ENCODE results near the gene NME7. TPM values are rescaled to one million over a fixed set of nuclear protein-coding genes. Genes with fewer than 3 reads are reported as not detected.
"Not testable (repeated sequence)": the region's sequence is repeated elsewhere in the genome, so short reads cannot be mapped to it uniquely, and the experiment has no call there.

The NME7 gene
- total RNA-seq, 1 donor from 2014 or later, result 23.4 TPM

- no peak for DNase-seq (ENCODE audit: low spot score)
- Mint-ChIP-seq H3K9me3 (no peaks in the 10 kb centered on the region), H3K27ac (no peak overlapping the region), H3K4me3 (ENCODE audit: low read depth) (no peak overlapping the region), H3K27me3 (ENCODE audit: low read depth) (no peaks in the 10 kb centered on the region), H3K4me1 (ENCODE audit: low read depth) (peaks cover 20% of the 10 kb centered on the region), H3K36me3 (ENCODE audit: low read depth) (peaks cover 43% of the 10 kb centered on the region)
- intact Hi-C loops (cut with micrococcal nuclease), result no loop called here
These were observed 233.6 kb downstream of the NME7 start for GRCh38 chr1:169133801-169134502.

DNA sequence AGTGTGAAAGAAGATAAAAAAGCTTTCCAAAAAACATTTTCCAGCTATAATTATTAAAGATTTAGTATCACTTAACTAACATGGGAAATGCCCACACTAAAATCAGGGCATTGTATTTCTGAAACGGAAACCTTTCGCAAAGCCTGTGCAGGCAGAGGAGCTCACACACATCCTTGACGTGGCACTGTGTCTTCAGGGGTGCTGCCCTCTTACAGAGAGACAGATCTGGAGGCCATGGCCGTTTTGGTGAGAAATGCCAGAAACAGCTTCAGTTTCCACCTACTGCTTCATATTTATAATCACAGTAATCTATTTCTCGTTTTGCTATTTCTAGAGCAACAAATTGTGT is 234.4 kb downstream of the NME7 start:
- H3K4me3 Mint-ChIP-seq (ENCODE audit: low read depth), result no peak overlapping the region
- no peak overlapping the region for H3K27ac Mint-ChIP-seq
- no peaks in the 10 kb centered on the region for H3K9me3 Mint-ChIP-seq
- peaks cover 51% of the 10 kb centered on the region for H3K36me3 Mint-ChIP-seq (ENCODE audit: low read depth)
- DNase-seq (ENCODE audit: low spot score), result no peak
- H3K4me1 Mint-ChIP-seq (ENCODE audit: low read depth), result peaks cover 24% of the 10 kb centered on the region
- intact Hi-C loops (cut with micrococcal nuclease), result no loop called here
- no peaks in the 10 kb centered on the region for H3K27me3 Mint-ChIP-seq (ENCODE audit: low read depth)

GRCh38 chr1:169132512-169133227 is 234.9 kb downstream of the NME7 start:
- Mint-ChIP-seq H3K9me3 (no peaks in the 10 kb centered on the region), H3K36me3 (ENCODE audit: low read depth) (peaks cover 55% of the 10 kb centered on the region), H3K27ac (no peak overlapping the region), H3K4me3 (ENCODE audit: low read depth) (no peak overlapping the region), H3K27me3 (ENCODE audit: low read depth) (no peaks in the 10 kb centered on the region), H3K4me1 (ENCODE audit: low read depth) (peaks cover 26% of the 10 kb centered on the region)
- intact Hi-C loops (cut with micrococcal nuclease), result no loop called here
- no peak for DNase-seq (ENCODE audit: low spot score)

DNA sequence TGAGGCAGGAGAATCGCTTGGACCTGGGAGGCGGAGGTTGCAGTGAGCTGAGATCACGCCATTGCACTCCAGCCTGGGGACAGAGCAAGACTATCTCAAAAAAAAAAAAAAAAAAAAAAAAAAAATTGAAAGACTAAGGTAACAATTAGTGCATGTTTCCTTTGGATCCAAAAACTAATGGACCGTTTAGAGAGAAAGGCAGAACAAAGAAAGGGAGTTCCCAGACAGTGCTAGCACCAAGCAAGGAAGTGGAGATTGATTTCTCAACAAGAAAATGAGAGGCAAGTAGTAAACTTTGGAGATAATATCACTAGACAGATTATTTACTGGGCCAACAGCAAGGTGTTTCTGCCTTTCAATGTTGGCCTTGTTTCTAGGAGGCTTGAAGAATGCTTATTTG is 236.9 kb downstream of the NME7 start:
- Mint-ChIP-seq H3K27ac (no peak overlapping the region), H3K27me3 (ENCODE audit: low read depth) (no peaks in the 10 kb centered on the region), H3K4me3 (ENCODE audit: low read depth) (no peak overlapping the region), H3K36me3 (ENCODE audit: low read depth) (peaks cover 61% of the 10 kb centered on the region), H3K9me3 (no peaks in the 10 kb centered on the region), H3K4me1 (ENCODE audit: low read depth) (peaks cover 24% of the 10 kb centered on the region)
- intact Hi-C loops (cut with micrococcal nuclease), result no loop called here
- DNase-seq (ENCODE audit: low spot score), result no peak

DNA sequence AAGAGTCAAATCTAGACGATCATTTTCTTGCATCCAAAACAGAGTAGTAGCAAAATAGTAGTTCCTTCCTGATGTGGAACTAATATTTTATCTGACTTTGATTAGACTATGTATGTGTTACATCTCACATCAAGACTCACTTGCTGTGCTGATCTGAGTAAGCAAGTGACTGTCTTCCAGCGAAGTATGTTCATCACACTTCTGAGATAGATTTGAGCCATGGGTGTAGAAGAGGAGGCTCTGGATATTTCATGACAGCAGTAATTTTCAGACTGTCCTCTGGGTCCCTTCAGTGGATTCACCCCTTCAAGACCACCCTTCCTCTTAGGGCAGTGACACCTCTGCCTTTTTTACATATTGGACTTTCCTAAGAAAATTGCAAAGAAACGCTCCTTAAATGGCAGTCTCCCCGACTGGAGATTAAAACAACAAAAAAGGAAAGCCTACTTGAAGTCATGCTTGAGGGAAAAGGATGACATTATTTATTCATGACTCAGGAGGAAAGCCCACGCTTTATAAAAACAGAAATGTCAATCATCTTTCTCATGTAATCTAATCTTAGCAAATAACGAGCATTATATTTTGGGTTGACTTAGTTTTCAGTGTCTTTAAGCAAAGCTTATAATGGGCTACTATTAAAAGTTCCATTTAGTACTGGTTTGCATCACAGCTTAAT is 238.3 kb downstream of the NME7 start:
- no peaks in the 10 kb centered on the region for H3K27me3 Mint-ChIP-seq (ENCODE audit: low read depth)
- no peak overlapping the region for H3K4me3 Mint-ChIP-seq (ENCODE audit: low read depth)
- H3K27ac Mint-ChIP-seq, result peak overlapping the region; percentile 5
- intact Hi-C loops (cut with micrococcal nuclease), result no loop called here
- H3K9me3 Mint-ChIP-seq, result no peaks in the 10 kb centered on the region
- no peak for DNase-seq (ENCODE audit: low spot score)
- peaks cover 24% of the 10 kb centered on the region for H3K4me1 Mint-ChIP-seq (ENCODE audit: low read depth)
- H3K36me3 Mint-ChIP-seq (ENCODE audit: low read depth), result peaks cover 74% of the 10 kb centered on the region

DNA sequence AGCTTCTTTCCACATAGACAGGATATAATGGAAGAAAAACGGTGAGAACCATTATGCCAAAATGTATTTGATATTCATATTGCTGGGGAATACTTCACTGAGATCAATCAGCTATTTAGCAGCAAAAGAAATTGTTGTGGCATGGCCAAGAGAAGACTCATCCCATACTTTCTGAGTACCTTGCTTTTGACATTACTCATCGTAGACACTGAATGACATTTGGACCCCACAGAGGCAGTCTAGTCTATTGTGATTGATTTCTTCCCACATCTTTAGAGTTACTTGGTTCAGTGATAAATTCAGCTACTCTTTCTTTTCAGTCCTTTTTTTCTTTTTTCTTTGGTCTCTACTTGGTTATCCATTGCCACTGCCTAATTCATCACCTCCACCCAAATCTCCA is 239.0 kb downstream of the NME7 start:
- Mint-ChIP-seq H3K4me1 (ENCODE audit: low read depth) (peaks cover 22% of the 10 kb centered on the region), H3K27me3 (ENCODE audit: low read depth) (no peaks in the 10 kb centered on the region), H3K9me3 (no peaks in the 10 kb centered on the region), H3K4me3 (ENCODE audit: low read depth) (no peak overlapping the region), H3K36me3 (ENCODE audit: low read depth) (peaks cover 71% of the 10 kb centered on the region), H3K27ac (peak overlapping the region; percentile 5)
- no peak for DNase-seq (ENCODE audit: low spot score)
- intact Hi-C loops (cut with micrococcal nuclease), result no loop called here

- peaks cover 71% of the 10 kb centered on the region for H3K36me3 Mint-ChIP-seq (ENCODE audit: low read depth)
- no peak overlapping the region for H3K27ac Mint-ChIP-seq
These were observed 240.3 kb downstream of the NME7 start for GRCh38 chr1:169127305-169127704.

DNA sequence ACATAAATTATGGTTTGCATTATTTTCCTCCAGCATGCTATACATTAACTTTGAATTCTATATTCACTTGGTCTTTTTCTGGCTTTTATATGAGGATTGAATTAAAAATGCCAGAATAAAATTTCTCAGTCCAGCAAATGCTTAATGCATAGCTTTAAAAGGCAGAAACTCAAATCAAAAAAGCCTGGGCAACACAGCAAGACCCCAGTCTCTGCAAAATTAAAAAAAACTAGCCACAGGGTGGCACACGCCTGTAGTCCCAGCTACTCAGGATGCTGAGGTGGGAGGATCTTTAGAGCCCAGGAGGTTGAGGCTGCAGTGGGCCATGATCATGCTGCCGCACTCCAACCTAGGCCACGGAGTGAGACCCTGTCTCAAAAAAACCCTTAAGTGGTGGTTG is 241.3 kb downstream of the NME7 start:
- no peak overlapping the region for H3K27ac Mint-ChIP-seq
- no peak for DNase-seq (ENCODE audit: low spot score)
- no peak overlapping the region for H3K4me3 Mint-ChIP-seq (ENCODE audit: low read depth)
- intact Hi-C loops (cut with micrococcal nuclease), result no loop called here
- H3K4me1 Mint-ChIP-seq (ENCODE audit: low read depth), result peaks cover 20% of the 10 kb centered on the region
- no peaks in the 10 kb centered on the region for H3K27me3 Mint-ChIP-seq (ENCODE audit: low read depth)
- peaks cover 68% of the 10 kb centered on the region for H3K36me3 Mint-ChIP-seq (ENCODE audit: low read depth)
- H3K9me3 Mint-ChIP-seq, result no peaks in the 10 kb centered on the region

More at GRCh38 chr1:169127305-169127704, 240.3 kb downstream of the NME7 start:
- no peak for DNase-seq (ENCODE audit: low spot score)
- Mint-ChIP-seq H3K4me1 (ENCODE audit: low read depth) (peaks cover 20% of the 10 kb centered on the region), H3K4me3 (ENCODE audit: low read depth) (no peak overlapping the region), H3K27me3 (ENCODE audit: low read depth) (no peaks in the 10 kb centered on the region), H3K9me3 (no peaks in the 10 kb centered on the region)
- intact Hi-C loops (cut with micrococcal nuclease), result no loop called here

DNA sequence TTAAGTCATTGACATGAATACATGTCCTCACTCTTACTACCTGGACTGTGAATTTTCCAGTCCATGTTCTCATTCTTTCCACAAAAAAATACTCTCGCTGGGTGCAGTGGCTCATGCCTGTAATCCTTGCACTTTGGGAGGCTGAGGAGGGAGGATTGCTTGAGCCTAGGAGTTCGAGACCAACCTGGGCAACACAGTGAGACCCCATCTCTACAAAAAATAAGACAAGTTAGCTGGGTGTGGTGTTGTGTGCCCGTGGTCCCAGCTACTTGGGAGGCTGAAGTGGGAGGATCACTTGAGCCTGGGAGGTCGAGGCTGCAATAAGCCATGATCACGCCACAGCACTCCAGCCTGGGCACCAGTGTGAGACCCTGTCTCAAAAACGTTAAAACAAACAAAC is 242.0 kb downstream of the NME7 start:
- H3K9me3 Mint-ChIP-seq; intact Hi-C loops (cut with micrococcal nuclease); H3K27ac Mint-ChIP-seq; H3K4me3 Mint-ChIP-seq (ENCODE audit: low read depth); DNase-seq (ENCODE audit: low spot score); H3K27me3 Mint-ChIP-seq (ENCODE audit: low read depth): not testable (repeated sequence)
- Mint-ChIP-seq H3K36me3 (ENCODE audit: low read depth) (peaks cover 60% of the 10 kb centered on the region), H3K4me1 (ENCODE audit: low read depth) (peaks cover 20% of the 10 kb centered on the region)

- H3K4me1 Mint-ChIP-seq (ENCODE audit: low read depth), result peaks cover 15% of the 10 kb centered on the region
- intact Hi-C loops (cut with micrococcal nuclease), result no loop called here
- no peaks in the 10 kb centered on the region for H3K27me3 Mint-ChIP-seq (ENCODE audit: low read depth)
- H3K4me3 Mint-ChIP-seq (ENCODE audit: low read depth), result no peak overlapping the region
- H3K27ac Mint-ChIP-seq, result no peak overlapping the region
- peaks cover 53% of the 10 kb centered on the region for H3K36me3 Mint-ChIP-seq (ENCODE audit: low read depth)
- DNase-seq (ENCODE audit: low spot score), result no peak
- no peaks in the 10 kb centered on the region for H3K9me3 Mint-ChIP-seq
These were observed 243.1 kb downstream of the NME7 start for GRCh38 chr1:169124459-169124858.

- H3K27ac Mint-ChIP-seq, result no peak overlapping the region
- H3K4me3 Mint-ChIP-seq (ENCODE audit: low read depth), result no peak overlapping the region
- H3K4me1 Mint-ChIP-seq (ENCODE audit: low read depth), result peaks cover under 1% of the 10 kb centered on the region
- H3K27me3 Mint-ChIP-seq (ENCODE audit: low read depth), result no peaks in the 10 kb centered on the region
- DNase-seq (ENCODE audit: low spot score), result no peak
- no peaks in the 10 kb centered on the region for H3K9me3 Mint-ChIP-seq
- intact Hi-C loops (cut with micrococcal nuclease), result no loop called here
- H3K36me3 Mint-ChIP-seq (ENCODE audit: low read depth), result peaks cover 39% of the 10 kb centered on the region
These were observed 244.6 kb downstream of the NME7 start for GRCh38 chr1:169122976-169123375.

GRCh38 chr1:169121146-169121923 is 246.3 kb downstream of the NME7 start:
- peaks cover 42% of the 10 kb centered on the region for H3K36me3 Mint-ChIP-seq (ENCODE audit: low read depth)
- H3K27ac Mint-ChIP-seq, result no peak overlapping the region
- intact Hi-C loops (cut with micrococcal nuclease), result no loop called here
- H3K9me3 Mint-ChIP-seq, result no peaks in the 10 kb centered on the region
- H3K27me3 Mint-ChIP-seq (ENCODE audit: low read depth), result no peaks in the 10 kb centered on the region
- peaks cover 7% of the 10 kb centered on the region for H3K4me1 Mint-ChIP-seq (ENCODE audit: low read depth)
- DNase-seq (ENCODE audit: low spot score), result no peak
- no peak overlapping the region for H3K4me3 Mint-ChIP-seq (ENCODE audit: low read depth)
